GM18861 (cell line): ENCODE data around the gene INAFM1.

Experiments
- ATAC-seq: cut with Tn5 transposase; IDR thresholded peaks from one replicate; pipeline ENCODE4 v1.9.1; 2021; ENCODE audit not compliant: unreplicated experiment

Gene INAFM1

GRCh38 chr19:47309038-47309437 is 34.4 kb downstream of the INAFM1 start:
- ATAC-seq = no peak

GRCh38 chr19:47309608-47310007 is 34.9 kb downstream of the INAFM1 start, which contains the start of gene C5AR1:
Gene C5AR1 (plus strand): TSS chr19:47309861. CDS start chr19:47309896, 35 bp downstream.
- no peak for ATAC-seq

DNA sequence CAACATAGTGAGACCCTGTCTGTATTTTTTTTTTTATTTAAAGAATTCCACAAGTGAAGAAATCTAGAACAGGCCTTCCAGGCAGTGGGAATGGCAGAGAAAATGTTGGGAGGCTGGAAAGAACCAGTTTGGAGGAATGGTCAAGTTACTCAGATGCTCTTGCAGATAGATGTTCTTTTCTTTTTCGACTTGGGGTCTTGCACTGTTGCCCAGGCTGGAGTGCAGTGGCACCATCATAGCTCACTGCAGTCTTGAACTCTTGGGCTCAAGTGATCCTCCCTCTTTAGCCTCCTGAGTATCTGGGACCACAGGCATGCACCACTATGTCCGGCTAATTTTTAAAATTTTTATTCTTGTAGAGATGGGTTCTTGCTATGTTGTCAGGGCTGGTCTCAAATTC is 35.6 kb downstream of the INAFM1 start:
- ATAC-seq = no peak

DNA sequence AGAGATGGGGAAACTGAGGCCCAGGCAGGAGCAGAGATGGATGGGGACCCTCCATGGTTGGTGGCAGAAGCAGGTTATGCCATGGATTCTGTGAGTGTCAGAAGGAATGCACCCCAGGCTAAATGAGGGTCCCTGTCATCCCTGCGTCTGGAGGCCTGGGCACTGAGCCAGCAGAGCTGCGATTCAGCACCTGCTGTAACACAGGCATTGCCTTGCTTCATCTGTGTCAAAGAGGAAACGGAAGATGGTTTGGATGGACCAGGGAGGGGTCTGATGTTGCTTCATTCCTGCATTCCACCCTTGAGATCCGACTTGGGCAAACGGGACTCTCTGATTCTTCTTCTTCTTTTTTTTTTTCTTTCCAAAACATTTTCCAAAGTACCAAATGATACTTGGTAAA is 36.1 kb downstream of the INAFM1 start:
- no peak for ATAC-seq

DNA sequence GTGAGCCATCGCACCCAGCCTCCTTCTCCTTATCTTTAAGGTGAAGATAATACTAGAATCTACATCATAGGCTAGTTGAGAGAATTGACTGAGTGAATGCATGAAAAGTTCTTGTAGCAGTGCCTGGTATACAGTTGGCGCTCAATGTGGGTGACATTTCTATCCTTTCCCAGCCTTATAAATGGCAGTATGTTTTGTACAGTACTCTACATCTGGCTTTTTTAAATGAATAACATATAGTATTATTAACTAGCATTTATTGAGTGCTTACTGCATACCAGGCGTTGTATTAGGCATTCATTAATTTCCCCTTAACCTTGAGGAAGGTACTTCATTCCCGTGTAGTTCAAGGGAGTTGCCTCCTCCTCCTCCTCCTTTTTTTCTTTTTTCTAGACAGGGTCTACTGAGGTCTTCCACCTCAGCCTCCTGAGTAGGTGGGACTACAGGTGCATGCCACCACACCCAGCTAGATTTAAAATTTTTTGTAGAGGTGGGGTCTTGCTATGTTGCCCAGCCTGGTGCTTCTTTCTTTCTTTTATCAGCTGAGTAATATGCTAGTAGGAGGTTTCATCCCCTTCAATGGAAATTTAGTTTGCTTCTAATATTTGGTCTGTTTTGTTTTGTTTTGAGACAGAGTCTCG is 37.8 kb downstream of the INAFM1 start:
- no peak for ATAC-seq

GRCh38 chr19:47313754-47314295 is 39.1 kb downstream of the INAFM1 start:
- ATAC-seq = no peak

- no peak for ATAC-seq
These were observed 40.6 kb downstream of the INAFM1 start for GRCh38 chr19:47315125-47315821.

- ATAC-seq = no peak
These were observed 41.8 kb downstream of the INAFM1 start for GRCh38 chr19:47316513-47316912.

- no peak for ATAC-seq
These were observed 45.5 kb downstream of the INAFM1 start for GRCh38 chr19:47319923-47320871.

- no peak for ATAC-seq
These were observed 46.9 kb downstream of the INAFM1 start for GRCh38 chr19:47321630-47322029.

GRCh38 chr19:47322058-47322457 is 47.4 kb downstream of the INAFM1 start:
- no peak for ATAC-seq

GRCh38 chr19:47323409-47323808 is 48.7 kb downstream of the INAFM1 start:
- no peak for ATAC-seq

DNA sequence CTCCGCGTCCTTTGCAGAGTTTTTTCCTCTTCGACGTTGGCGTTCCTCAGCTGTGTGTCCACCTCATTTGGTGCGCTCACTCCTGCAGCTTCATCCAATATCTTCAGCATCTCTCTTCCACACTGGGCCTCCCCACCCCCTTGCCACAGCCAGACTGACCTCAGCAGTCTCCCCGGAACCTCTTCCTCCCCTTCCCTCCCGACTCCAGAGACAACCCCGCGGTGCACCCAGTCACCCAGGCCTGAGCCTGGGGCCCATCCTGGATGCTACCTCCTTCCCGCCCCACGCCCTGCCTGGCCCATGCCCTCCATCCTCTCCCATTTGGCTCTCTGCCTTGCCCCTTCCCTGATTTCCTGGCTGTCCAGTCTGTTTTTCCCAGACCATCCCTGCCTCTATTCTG is 49.2 kb downstream of the INAFM1 start:
- no peak for ATAC-seq

DNA sequence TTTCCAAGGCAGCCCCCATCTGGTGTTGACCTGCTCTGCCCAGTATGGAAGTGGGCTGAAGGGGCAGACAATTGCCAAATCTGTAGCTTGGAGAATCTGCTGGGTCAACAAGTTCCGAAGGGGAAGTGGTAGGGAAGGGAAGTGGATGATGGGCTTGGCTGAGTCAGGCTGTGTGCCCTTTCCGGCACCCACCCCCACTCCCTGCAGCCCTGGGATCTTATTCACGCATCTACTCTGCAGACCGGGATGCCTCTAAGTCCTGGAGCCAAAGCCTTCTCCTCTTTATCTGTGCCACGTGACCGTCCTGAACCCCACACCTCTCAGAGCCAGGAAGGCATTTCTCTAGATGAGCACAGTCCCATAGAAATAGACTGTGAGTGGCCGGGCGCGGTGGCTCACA is 49.8 kb downstream of the INAFM1 start:
- ATAC-seq = no peak
